HG03196 (cell line): ENCODE data around the gene CLSTN2.

ENCODE experiments used
- ATAC-seq: cut with Tn5 transposase; IDR thresholded peaks from one replicate; pipeline ENCODE4 v1.9.1; 2021; ENCODE audit not compliant: unreplicated experiment

The CLSTN2 gene

DNA sequence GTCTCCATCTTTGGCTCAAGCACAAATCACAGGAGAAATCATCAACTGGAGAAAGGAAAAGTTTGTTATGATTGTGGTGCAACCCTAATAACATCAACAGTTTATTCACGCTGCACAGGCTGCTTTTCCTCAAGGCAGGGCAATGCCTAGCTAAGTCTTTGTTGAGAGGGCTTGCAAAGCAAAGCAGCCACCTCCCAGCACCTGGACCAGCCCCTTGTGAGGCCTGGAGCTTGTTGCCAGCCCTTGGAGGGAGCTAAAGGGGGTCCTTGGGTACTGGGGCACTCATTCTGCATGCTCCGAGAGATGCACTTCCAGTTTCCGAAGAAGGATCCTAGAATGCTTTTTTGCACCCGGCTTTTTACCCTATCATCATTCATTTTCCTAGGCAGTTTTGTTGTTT, 288.2 kb downstream of the CLSTN2 start:
- no peak for ATAC-seq

DNA sequence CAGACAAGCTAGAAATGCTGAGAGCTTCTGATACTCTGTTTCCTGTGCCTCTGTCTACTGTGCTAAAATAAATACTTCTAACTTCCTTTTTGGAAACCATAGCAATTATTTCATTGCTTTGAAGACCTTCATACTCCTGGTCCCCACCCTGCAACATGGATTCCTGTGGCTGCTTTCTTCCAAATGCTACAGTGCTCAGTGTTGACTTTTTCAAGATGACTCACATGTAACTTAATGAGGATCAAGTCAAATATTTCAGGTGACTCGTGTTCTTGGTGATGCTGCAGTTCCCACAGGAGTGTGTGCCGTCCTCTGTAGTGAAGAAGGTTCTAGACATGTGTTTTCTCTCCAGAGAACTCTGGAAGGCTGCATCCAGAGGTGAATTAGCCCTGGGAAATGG, 288.6 kb downstream of the CLSTN2 start:
- ATAC-seq: no peak

DNA sequence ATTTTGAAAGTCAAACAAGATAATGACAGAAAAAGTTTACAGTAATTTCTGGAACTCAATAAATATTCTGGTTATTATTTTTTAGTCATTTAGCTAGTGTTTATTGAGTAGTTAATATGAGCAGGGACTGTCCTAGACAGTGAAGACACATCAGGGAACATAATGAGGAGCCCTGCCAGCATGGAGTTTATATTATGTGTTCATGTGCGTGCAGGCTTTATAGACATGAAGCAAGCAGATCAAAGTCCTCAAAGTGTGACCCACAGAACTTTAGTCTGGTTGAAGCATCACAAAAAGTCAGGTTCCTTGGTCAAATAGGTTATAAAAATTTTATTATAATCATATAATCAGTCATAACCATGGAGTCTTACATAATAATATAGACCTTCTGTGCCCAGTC, 289.3 kb downstream of the CLSTN2 start:
- no peak for ATAC-seq

DNA sequence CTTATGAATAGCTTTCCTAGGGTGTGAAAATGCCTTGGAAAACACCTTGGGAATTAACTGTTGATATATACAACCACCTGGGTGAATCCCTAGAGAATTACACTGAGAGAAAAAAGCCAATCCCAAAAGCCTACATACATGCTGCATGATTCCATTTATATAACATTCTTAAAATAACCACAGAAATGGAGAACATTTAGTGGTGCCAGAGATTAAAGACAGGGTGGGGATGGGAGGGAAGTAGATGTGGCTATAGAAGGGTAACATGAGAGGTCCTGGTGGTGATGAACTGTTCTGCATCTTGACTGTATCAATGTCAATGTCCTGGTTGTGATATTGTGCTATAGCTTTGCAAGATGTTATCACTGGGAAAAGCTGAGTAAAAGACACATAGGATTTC, 291.0 kb downstream of the CLSTN2 start:
- no peak for ATAC-seq

DNA sequence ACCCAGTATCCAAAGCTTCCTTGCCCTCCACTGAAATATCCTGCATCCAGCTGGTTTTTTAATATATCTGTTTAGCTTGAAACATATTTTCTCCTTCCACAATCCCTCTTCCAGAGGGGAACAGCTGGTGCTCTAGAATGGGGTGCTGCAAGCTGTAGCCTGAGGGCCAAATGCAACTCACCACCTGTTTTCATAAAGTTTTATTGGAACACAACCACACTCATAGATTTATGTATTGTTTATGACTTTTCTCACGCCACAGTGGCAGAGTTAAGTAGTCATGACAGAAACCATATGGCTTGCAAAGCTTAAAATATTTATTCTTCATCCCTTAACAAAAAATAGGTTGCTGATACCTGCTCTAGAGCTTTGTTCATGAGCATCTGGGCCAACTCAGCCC, 298.7 kb downstream of the CLSTN2 start:
- no peak for ATAC-seq

DNA sequence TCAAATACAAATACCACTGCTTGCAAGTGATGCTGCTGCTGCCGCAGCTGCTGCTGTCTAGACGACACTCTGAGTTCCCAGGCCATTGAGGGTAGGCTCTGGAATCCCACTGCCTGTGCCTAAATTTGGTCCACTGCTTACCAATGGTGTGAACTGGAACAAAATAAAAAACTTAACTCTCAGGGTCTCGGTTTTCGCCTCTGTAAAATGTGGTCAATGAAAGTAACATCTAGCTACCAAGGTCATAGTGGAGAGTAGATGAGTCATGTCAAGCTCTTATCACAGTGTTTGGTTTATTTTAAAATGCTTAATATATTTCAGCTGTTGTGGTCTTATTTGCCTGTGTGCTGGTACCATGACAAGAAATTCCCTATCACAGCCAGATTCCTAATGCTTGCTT, 299.3 kb downstream of the CLSTN2 start:
- ATAC-seq: no peak

DNA sequence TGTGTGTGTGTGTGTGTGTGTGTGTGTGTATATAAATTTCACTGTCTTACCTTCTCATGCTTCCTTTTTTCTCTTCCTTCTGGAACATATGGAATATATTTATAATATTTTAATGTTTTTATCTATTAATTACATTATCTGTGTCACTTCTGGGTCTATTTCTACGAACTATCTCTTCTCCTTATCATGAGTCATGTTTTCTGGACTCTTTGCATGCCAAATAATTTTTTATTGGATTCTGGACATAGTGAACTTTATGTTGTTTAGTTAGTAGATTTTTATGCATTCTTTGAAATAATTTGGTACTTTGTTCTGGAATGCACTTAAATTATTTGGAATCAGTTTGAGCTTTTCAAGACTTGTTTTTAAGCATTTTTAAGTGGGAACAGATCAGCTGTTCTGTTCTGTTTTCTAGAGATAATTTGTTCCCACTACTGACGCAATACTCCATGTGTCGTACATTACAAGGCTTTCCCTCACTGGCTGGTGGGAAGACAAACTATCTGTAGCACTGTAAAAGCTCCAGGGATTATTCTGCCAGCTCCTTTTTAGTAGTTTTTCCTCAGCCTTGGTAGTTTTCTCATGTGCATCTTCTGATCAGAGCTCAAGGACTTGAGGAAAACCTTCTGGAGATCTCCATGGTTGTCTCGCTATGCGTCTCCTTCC, 302.0 kb downstream of the CLSTN2 start:
- no peak for ATAC-seq

DNA sequence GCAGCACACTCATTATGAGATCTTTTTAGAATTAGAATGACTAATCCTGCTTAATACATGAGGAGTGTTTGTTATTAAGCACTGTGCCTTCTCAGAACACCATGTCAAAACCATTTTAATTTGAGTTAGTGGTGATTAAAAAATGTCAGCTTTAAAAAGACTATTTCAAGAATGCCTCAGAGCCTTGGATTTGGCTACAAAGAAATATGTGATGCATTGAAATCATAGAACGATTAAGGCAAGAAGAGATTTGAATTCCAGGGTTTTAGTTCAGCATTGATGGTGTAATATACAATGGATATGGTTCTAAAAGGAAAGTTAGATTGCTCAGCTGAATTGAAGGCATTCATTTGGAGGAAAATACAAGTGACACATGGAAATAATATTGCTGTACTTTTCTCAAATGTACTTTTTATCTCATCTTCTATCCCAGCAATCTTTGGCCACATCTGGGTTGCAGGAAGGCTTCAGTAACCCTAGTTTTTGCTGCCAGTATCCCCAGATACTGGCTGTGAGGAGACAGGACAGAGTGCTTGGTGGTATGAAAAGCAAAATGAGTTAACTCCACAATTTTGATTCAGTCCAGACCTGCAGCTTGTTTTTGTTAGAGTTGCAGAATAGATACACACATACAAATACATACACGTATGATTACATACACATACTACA, 303.8 kb downstream of the CLSTN2 start:
- ATAC-seq: no peak

DNA sequence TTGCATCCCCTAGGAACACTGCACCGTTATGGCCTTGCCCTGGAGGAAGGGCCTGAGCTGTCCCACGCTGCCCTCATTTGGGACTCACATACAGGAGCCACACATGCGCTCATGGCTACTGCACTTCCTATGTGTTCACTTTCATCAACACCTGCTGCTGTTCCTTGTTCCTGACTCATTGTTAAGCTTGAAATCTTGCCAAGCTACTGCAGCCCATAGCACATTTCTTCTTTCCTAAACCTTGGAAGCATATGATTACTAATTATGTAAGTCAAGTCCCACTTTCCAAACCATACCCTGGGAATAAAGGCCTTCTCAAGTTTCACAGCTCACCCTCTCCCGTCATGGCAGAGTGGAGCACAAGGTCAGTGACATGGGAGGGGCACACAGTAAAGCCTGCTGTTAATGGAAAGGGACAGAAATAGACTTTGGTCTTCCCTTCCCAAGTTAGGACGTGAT, 307.9 kb downstream of the CLSTN2 start:
- ATAC-seq: no peak

DNA sequence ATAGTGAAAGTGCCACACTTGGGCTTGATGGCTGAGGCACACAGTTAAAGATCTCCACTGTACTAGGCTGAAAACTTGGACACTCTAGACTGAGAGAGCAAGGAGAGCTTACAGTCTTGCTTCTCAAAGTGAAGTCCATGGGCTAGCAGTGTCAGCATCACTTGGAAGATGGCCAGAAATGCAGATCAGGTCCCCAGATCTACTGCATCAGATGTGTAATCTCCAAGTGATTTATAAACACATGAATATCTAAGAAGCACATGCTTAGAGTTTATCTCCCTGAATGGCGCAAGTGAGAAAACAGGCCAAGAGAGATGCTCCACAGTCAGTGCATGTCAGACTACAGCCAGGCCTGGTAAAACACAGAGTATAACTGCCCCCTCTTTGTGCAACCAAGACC, 308.6 kb downstream of the CLSTN2 start:
- no peak for ATAC-seq

DNA sequence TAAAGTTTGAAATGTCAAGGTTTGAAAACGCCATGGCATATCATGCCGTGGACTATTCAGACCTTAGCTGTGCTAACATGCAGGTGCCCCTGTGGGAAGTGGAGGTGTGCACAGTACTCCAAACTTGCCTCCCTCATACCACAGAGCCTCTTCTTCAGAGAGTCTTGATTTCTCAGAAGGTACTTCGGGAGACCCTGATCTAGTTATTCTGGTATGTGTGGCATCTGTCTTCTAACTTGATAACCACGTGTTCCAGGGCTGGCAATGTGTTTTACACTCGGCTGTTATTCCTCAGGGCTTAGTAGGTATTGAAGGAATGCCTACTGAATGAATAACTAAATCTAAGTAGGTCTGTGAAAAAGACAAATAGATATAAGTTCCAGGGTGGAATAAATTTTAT, 309.9 kb downstream of the CLSTN2 start:
- ATAC-seq: no peak

DNA sequence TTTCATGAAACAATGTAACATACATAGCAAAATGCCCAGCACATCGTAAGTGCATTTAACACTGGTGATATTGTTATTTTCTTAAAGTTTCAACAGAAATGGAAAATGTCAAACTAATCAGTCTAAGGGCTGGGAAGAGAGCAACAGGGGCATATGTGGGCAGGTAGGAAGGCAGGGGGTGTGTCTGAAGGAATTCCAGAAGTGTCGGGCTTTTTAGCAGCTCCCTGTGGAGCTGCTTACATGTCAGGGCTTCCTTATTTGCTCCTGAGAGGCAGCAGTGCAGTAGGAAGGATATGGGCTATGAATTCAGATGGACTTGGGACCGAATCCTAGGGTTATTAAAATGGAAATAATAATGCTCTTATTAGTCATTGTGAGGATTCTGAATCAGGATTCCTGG, 311.6 kb downstream of the CLSTN2 start:
- no peak for ATAC-seq

DNA sequence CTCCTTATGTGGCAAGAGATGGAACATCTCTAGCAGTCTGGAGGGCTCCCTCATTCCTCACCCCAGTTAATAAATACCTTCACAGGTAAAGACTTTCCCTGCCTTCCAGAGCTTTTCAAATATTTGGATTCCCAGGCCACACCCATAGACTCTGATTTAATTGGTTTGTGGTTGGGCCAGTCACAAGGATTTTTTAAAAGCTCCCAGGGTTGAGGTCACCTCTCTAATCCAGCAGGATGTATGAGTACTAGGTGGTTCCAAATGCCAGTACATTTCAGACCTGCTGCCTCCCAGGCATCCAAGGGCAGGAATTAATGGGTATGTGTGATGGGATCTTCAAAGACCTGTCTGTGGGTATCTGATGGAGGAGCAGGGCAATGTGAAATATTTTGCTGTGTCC, 312.8 kb downstream of the CLSTN2 start:
- ATAC-seq: no peak

DNA sequence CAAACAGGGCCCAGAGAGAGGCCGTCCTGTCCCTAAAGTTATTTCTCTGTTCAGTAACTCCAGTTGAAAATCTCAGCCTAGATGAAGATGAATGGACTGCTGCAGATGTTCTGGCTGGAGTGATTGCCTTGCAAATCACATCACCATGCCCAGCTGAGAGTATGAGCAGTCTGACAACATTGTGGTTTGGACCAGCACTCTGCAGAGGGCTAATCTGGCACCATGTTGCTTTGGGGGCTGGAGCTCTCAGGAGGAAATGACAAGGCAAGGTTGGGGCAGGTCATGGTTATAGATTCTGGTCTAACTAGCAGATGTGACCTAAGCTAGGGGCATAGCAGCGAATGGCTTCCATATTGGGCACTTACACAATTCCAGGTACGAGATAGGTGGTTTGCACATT, 314.2 kb downstream of the CLSTN2 start:
- no peak for ATAC-seq

DNA sequence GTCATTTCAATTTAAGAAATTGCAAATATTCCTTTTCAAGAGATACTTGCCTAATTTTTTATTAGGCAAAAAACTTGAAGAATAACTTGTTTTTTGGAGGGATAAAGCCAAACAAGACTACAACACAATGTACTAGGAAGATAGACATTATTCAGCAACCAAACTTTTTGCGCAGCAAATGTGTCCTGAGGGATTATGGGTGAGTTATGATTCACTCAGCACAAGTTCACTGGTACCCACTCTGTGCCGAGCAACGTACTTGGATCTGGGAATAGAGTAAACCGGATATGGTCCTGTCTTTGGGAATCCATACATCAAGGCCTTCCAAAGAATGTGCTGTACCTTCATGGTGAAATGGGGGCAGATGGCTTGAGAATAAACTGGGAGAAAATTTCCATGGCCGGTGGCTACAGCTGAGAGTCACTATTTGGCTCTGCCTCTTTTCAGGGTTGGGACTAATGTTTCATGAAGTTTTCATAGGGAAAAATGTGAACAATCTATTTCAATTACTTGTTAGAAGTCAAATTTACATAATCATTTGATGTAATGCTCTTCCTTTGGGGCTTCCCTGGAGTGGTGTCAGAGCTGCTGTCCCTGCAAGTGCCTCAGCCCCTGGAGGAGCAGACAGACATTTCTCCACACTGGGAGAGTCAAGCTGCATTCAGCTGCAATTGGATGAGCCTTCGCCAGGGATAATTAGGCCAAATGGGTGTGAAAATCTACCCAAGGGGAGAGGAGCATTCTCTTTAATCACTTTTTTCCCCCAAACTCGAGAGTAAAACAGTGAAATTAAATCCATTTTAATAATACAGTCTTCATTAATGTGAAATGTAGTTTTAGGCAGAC, 315.2 kb downstream of the CLSTN2 start:
- no peak for ATAC-seq

DNA sequence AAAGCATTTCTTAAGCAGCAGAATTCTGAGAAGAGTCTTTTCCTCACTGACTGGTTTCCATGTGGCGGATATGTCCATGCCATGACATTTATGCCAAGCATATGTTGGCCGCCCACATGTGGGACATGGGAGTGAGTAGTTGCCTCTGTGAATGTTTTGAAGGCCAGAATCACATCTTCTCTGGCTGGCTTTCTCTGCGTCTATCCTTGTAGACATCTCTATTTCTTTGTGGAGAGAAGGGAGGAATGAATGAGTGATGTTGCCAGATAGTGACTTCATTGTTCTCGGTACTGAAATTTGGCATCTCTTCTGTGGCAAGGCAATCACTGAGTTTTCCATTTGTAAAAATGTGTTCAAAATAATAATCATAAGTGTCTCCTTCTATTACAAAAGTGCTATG, 316.0 kb downstream of the CLSTN2 start:
- ATAC-seq: no peak

DNA sequence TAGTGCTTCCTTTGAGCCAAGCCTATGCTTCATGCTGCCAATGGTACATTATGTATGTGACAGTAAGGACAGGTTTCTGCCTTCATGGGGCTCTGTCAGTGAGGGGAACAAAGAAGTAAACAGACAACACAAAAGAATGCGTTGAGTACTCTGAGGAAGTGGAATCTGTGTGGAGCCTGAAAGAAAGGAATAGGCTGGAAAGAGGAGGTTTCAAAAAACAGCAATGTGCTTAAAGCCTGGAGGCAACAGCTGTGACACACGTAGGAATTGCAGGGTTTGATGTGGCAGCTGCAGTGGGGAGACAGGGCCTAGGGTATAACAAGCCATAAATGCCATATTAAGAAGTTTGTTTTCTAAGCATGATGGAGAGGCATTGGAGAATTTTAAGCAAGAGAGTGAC, 316.7 kb downstream of the CLSTN2 start:
- ATAC-seq: no peak

DNA sequence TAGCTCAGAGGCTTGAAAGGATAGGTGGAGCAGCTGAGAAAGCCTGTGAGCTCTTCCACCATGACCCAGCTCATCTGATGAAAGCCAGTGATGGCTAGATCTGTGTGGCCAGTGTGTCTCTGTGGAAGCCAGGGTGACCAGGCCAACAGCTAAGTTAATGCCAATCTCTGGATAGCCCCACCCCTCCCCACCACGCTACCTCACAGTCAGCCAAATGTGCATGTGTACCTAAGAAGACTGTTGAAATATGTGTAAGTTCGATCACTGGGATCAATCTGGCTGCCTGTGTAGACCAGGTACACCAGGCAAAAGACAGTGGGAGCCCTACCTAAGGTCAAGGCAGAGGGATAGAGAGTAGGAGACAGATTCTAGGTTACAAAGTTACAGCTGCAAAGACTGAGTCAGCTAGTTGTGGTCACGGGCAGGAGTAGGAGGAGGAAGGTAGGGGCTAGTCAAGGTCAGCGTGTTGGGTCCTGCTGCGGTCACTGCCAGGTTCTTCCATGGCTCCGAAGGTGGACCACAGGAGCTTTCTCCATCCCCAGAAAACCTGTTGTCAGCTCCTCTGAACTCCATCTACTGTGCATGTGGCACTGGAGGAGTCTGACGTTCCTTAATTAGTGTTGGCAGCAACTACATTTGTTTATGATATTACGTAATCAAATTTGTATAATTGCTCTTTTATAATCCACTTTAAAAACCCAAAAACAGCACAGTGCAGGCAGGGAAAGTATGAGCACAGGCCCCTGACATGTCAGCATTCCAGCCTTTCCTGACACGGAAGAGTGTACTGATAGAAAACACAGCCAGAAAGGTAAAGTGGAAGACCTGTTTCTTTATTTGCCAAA, 318.0 kb downstream of the CLSTN2 start:
- ATAC-seq: no peak

DNA sequence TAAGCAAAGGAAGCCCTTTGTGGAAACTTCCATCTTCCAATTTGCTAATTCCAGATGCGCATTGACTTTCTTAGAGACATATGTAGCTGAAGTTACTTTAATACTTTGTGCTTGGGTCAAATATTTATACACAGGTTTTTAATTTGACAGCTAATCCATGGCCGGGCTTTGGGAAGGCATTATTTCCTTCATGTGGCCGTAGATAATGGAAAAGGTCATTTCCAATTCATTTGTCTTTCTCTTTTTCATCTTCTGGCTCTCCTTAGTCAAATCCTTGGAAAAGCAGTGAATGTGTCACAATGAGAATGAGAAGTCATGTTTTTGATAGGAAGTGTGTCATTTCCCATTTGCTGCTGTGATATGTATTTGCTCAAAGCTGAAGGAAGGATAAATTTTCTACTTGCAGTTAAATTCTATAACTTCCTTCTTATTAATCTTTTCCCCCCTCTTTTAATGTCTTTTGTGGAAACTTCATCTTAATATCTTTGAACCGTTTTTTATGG, 323.3 kb downstream of the CLSTN2 start:
- ATAC-seq: no peak

DNA sequence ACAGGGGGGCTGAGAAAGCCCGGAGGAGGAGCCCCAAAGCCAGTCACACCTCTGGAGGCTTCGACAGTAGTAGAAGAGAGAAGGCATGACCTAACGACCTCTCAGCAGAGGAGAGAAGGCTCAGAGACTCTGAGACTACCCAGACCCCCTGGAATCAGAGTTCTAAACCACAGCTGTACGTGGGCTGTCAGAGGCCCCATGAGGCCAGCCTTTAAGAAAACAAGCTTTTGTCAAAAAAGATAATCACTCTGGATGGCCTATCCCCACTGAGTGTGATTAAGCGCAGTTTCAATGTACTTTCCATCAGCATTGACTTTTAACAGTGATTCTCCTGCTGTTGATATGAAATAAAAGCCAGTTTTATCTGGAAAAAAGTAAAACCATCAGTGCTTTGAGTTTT, 330.3 kb downstream of the CLSTN2 start:
- no peak for ATAC-seq

DNA sequence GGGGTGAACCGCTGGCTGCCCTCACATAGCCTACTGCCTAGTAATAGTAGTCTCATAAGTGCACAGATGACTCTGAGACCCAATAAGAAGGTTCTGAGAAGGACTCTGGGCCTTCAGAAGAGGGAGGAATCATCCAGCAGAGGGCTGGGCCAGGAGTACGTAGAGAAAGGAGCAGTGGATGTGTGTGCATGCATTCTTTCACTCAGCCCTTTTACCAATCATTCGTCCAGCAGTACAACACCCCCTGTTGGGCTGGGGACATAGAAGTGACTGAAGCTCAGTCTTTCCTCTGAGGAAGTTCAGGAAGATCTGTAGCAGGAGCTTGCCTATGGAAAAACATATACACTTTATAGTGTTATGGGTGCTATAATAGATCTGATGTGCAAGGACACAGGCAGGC, 333.1 kb downstream of the CLSTN2 start:
- ATAC-seq: no peak
